ENCODE measurements around the gene PIP5K1C.
A peak's percentile ranks its signal among the peaks of the same experiment; 100 is the strongest.

PIP5K1C gene

DNA sequence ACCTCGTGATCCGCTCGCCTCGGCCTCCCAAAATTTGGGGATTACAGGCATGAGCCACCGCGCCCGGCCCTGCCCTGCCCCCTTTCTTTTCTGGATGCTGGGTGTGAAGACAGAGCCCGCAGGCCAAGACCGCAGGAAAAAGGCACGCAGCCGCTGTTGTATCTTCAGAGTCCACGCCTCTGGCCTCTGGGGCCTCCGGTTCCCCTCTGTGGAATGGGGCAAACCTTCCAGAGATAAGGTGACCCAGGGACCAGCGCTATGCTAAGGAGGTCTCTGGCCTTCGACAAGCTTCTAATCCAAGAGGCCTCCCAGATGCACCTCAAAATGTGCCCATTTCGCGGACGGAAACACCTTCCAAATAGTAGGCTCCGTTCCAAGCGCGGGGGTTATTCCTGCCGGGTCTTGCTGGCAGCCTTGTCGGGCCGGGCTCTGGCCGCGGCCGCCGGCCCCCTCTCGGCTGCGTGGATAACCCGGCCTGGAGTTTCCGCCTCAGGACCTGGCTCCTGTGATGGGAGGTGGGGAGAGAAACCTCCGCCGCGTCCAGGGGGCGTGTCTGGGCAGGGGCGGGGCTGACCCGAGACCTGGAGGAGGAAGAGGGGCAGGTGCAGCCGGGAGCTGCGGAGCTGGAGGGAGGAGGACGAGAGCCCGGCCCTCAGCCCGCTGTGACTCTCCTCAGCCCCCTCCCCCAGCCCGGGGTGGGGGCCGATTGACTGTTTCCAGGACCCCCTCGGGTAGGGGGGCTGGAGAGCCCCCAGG is 21.0 kb upstream of the PIP5K1C start:
- DNase-seq, result peak; percentile 41

DNA sequence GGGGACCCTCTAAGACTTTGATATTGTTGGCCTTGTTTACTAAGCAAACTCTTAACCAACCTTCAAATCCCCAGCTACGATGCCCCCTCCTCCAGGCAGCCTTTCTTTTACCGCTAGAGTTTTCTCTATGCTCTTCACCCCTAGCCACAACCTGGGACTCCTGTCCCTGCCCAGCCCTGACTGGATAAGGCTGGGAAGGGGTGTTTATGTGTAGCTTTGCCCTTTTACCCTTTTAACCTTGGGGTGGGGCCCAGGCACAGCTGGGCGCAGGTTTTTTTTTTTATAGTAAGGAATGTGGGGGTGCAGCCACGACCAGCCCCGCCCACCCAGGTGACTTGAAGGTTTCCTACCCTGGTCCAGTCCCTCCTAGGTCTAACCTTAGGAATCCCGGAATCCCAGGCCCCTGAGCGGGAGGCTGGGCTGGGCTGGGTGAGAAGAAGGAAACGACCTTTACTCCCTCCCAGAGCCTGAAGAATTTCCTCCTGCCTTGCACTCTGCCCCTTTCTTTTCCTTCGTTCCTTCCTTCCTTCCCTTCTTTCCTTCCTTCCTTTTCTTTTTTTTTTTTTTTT is 20.2 kb upstream of the PIP5K1C start:
- no peak for DNase-seq

DNA sequence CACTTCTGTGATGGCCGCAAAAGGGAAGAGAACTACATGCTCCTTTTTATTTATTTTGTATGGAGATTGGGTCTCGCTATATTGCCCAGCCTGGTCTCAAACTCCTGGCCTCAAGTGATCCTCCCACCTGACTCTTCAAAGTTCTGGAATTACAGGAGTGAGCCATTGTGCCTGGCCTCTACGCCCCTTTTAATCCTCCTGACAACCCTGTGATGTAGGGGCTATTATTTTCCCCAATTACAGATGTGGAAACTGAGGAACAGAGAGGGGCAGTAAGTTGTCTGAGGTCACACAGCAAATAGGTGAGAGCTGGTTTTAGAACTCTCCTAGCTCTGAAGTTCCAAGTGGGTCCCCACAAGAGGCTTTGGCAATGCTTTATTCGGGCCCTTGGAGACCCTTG is 19.6 kb upstream of the PIP5K1C start:
- no peak for DNase-seq

DNA sequence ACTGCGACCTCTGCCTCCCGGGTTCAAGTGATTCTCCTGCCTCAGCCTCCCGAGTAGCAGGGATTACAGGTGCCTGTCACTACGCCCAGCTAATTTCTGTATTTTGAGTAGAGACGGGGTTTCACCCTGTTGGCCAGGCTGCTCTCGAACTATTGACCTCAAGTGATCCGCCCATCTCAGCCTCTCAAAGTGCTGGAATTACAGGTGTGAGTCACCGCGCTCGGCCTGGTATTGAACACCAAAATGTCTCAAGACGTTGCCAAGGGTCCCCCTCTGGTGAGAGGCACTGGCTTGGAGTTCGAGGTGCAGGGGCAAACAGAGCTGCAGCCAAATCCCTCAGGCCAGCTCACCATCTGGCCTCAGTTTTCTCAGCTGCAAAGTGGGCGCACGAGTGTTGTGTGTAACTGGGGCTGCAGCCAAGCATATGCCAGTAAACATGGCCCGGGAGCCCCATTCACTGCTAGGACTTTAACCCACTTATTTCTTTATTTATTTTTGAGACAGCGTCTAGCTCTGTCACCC is 15.9 kb upstream of the PIP5K1C start:
- no peak for DNase-seq

DNA sequence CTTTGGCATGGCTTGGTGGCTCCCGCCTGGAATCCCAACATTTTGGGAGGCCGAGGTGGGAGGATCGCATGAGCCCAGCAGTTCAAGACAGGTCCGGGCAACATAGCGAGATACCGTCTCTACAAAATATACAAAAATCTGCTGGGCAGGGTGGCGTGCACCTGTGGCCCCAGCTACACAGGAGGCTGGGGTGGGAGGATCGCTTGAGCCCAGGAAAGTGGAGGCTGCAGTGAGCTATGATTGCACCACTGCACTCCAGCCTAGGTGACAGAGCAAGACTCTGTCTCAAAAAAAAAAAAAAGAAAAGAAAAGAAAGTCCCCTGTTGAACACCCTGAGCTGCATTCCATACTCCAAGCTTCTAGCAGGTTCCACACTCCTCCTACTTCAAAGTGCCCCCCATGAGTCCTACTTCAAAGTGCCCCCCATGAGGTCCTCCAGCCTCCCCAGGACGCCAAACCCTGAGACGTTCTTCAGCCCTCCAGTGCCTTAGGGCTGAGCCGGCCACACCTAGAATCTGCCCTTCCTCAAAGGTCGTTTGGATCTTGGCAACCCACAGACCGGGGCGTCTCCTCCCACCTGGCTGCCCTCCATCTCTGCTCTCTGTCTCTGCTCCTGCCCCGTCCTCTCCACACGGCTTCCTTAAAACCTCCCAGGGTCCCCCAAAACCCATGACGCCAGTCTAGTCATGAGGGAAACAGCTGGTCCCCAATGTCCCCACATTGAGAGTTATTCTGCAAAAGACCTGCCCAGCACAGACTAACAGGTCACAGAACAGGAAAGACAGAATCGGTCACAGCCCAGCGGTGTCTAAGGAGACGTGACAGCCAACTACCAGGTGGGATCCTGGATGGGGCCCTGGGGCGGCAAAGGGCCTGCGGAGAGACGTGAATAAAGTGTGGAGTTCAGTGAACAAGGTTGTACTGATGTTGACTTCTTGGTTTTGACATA is 12.7 kb upstream of the PIP5K1C start:
- no peak for DNase-seq

DNA sequence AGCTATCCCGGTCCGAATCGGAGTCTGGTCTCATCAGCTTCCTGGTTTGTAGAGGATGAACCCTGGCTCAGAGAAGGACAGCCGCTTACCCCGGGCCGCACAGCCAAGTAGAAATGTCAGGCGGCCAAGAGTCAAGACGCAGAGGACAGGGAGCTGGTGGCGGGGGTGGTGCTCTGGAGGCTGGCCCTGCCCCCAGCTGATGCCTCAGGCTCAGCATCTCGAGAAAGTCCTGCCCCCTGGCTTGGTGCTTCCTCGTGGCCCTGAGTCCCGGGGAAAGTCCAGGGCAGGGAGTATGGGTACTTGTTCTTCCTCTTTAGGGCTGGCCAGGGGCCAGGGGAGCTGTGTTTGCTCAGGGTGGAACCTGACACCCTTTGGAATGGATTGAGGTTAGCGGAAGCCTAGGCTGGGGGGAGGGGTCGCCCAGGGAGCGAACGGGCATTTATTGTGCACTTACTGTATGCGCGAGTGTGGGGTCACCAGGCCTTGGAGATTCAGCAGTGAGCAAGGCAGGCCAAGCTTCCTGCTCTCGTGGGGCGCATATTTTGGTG is 10.1 kb upstream of the PIP5K1C start:
- DNase-seq, result no peak

DNA sequence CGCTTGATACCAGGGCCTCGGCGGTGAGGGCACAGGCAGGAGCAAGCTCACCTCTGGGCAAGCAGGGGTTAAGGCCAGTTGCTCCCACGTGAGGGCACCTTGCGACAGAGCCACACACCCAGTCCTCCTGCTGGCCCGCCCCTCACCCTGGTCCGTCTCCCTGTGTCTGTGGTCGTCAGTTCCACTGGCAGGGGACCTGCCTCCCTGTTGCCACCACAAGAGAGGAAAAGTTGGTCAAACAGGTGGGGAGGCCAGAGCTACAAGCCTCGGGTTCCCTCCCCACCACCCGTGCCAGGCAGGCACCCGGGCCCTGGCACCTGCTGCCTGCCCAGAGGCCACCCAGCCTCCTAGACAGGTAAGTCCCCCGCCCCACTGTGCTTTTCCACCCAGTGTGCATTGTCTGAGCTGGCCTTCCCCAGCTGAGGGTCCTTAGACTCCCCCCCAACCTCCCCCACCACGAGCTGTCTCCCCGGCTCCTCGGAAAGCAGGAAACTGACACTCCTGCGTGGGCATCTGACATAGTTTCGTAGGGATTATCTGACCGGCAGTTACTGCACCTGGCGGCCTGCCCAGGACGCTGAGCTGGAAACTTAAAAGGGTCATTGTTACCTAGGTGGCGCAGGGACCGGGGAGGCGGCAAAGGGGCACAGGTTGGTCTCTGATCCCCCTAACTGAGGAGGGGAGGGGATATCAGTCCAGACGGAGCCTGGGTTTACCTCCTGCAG is 8.1 kb upstream of the PIP5K1C start, which contains the start of gene TJP3:
TJP3 (plus strand) TSS at position 178 of the 725 bp plus-strand sequence. CDS start 20,049 bp downstream, outside the sequence.
- no peak for DNase-seq

DNA sequence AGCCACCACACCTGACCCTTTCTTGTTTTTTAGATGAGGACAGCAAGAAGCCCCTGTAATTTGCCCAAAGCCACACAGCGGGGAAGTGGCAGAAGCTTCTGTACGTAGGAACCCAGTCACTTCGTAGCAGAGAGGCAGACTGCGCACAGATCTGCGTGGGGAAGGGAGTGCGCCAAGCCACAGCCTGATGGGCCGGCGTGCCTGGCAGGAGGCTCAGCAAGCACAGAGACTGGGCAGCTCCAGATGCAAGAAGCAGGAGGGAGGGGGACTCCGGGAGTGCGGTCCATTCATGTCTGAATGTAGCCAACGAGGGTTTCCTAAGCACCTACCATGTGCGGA is 7.6 kb upstream of the PIP5K1C start:
- no peak for DNase-seq

DNA sequence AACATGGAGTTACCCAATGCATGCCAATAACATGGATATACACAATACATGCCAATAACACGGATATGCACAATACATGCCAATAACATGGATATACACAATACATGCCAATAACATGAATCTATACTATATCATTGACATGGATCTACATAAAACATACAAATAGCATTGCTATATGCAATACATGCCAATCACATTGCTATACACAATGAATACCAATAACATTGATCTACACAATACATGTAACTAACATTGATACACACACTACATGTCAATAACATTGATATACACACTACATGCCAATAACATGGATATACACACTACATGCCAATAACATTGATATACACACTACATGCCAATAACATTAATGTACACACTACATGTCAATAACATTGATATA is 932 bp upstream of the PIP5K1C start:
- DNase-seq, result no peak

DNA sequence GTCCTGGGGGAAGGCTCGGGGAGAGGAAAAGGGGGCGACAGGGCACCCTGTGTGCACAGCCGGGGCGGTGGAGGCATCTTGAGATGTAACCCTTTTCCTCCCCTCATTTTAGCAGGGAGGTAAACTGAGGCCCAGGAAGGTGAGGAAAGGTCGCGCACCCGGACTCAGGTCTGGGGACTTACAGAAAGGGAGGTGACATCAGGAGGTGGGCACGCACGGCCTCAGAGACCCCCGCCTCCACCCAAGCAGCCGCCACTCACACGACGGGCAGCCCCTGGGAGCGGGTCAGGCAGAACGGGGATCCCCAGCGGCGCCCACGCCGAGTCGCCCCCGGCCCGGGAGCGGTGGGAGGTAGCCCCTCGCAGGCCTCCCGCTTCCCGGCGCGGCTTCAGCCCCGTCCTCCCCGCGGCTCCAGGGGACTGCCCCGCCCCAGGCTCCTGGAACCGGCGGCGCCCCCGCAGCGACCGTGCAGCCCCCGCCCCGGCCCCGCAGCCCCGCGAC is 477 bp downstream of the PIP5K1C start:
- no peak for DNase-seq

DNA sequence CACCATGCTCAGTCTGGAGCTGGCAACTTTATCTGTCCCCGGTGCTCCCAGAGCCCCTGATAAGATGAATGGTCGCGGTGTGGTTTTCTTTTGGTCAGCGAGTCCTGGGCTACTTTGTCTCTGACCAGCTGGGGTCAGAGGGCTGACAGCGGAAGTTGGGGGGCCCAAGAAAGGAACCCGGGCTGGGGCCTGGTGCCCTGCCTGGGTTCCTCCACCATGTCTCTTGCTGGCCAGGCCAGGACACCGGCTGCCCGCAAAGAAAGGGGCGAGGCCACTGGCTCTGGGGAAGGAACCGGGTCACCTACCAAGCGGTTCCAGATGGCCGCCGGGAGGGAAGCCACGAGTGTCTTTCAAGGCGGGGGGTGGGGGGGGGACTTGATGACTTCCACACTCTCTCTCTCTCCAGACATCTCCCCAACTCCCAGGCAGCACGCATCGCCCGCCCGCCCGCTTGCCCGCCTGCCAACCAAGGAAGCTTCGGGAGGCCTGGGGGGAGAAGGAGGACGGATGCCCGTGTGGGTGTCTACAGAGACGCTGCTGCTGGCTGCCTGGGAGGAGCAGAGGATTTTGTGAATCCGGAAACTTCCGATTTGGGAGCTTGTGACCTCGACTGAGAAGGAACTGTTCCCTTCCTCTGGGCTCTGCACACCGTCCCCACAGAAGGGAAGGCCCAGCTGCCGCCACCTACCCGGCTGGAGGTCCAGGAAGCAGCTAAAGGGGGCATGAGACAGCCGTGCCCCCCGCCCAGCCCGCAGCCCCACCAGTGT is 1.1 kb downstream of the PIP5K1C start:
- no peak for DNase-seq

DNA sequence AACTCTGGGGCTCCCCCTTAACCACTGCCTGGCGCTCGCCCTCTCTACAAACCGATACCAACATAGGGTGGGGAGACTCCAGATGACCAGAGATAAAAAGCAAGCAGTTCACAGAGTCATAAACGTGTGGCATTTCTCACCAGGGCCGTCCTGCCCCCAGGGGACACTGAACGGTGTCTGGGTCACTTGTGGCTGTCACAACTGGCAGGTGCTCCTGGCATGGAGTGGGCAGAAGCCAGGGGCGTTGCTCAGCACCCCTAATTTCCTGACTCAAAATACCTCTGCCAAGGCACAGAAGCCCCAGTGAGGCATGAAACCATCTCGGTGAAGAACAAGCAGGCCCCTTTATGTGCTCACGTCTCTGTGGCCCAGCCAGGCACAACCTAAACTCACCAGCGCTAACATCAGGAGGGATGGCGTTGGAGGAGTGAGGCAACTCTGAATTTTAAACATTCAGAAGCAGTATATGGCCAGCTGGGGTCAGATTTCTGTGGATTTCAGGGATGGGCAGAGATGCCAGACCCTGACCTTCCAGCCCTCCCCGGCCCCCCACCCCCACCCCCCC is 1.8 kb downstream of the PIP5K1C start:
- no peak for DNase-seq

DNA sequence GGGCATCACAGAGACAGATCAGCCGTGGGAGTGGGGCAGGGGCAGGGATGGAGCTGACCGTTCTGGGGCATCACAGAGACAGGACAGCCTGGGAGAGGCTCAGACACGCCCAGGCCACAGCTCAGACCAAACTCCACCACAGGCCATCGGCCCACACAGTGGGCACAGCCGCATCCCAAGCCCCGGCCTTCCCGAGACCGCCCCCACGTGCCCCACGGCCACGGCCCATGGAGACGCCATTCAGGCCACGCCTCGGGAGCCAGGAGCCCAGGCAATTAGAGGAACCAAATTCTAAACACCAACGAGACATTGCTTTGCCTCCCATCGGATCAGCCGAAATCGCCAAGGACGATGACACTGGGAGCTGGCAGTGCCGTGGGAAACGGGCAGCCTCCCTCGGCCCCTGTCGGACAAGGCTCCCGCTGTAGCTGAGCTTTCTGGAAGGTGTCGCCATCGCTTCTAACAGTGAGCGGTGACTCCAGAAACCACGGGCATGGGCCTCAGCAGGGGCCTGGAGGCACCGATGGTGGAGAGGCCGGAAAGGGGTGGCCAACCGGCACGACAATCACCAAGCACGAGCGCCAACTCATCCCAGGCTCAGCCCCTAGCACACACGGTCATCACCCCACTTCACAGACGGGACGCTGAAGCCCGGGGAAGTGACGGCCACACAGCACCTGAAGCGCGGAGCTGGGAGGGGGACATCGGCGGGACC is 2.4 kb downstream of the PIP5K1C start:
- no peak for DNase-seq

DNA sequence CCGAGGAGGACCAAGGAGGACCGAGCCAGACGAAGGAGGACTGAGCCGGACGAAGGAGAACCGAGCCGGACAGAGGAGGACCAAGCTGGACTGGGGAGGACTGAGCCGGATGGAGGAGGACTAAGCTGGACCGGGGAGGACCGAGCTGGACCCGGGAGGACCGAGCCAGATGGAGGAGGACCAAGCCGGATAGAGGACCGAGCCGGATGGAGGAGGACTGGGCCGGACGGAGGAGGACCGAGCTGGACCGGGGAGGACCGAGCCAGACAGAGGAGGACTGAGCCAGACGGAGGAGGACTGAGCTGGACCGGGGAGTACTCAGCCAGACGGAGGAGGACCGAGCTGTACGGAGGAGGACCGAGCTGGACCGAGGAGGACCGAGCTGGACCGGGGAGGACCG is 3.2 kb downstream of the PIP5K1C start:
- DNase-seq, result no peak

DNA sequence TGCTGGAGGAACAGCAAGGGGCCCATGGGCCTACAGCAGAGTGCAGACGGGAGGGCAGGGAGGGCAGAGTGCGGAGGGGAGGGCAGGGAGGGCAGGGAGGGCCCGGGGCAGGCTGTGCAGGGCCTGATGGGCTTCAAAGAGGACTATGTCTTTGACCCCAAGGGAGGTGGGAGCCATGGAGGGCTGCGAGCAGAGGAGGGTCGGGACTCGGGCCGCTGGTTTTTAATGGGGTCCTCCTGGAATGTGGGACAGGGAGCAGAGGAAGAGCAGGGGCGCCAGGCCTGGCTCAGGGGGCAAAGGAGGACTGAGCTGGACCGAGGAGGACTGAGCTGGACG is 3.6 kb downstream of the PIP5K1C start:
- no peak for DNase-seq

DNA sequence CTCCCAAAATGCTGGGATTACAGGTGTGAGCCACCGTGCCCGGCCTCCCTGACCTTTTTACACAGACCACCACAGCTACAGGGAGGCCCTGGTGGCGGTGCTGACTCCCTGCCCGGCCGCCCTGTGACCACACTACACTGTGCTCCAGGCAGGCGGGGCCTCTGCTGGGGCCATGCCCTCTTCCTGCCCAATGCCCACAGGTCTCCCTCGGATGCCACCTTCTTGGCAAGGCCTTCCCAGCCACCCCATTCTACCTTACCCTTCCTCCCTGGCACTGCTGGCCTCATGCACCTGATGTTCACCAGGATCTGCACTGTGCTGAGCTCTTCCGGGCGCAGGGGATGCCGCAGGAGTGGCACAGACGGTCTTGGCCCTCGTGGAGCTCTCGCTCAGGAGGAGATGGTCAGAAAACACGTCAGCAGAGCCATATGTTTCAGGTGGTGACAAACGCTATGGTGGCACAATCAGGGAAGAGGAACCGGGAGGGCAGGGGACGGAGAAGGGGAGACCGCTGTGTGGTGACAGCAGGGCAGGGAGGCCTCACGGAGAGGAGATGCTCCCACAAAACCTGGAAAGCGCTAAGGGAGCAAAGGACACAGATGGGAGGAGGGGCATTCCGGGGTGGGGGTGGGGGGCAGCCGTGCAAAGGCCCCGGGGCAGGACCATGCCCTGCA is 4.1 kb downstream of the PIP5K1C start:
- DNase-seq, result no peak

DNA sequence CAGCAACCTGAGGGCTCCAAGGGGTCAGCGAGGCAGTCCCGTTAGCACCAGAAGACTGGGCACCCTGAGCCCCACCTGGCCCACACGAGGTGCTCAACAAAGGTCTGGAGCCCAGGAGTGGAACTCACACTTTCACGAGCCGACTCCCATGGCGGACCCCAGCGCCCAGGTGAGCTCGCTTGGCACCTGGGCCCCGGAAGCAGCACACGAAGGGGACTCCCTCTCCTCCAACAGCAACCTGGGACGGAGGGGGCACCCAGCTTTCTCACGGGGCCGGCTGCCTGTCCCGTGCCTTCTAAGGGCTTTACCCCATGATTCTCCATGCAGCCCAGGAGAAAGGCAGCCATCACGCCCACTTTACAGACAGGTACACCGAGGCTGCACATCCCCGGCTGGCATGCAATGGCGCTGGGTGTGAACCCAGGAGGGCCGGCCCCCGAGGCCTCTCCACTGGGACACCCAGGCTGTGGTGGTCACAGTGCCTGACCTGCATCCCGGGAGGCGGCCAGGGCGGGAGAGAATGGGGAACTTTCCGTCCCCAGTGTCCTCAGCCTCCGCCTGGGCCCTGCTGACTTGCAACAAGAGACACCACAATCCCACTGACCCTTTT is 5.0 kb downstream of the PIP5K1C start:
- DNase-seq, result no peak

DNA sequence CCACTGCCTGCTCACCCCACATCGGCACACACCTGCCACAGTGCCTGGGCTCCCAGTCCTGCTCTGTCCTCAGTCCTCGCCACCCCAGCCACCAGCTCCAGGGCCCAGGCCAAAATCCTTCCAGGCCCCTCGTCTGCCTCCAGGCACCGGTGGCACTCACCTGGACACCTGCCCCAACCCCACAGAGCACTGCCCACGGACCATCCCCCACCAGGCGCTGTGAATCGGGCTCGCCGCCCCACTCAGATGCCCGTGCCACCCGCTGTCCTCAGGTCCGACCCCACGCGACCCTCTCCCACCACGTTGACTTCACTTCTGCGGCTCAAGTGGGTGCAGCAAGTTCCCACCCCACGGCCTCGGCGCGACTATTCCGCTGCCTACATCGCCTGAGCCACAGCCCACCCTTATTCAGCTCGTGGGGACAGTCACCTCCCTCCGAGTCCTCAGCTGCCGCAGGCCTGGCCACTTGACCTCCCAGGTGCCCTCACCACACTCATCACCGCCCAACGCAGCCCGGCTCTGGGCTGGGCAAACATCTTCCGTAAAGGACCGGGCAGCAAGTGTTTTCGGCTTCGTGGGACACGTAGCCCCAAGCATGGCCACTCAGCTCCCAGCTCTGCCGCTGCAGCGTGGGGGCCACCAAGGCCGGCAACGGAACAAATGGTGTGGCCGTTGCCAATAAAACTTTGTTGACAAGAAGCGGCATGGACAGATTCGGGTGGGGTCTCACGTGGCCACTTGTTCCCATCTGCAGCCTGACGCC is 5.7 kb downstream of the PIP5K1C start:
- no peak for DNase-seq

Measured in NCI-H2081 treated with DMSO at 0.1 percent for 48 hours (cell line).